ENCODE results near the gene FMN1.
"Not testable (repeated sequence)": the region's sequence is repeated elsewhere in the genome, so short reads cannot be mapped to it uniquely, and the experiment has no call there.

The FMN1 gene

GRCh38 chr15:32872621-32873283, 321.8 kb downstream of the FMN1 start:
- no peak for DNase-seq

GRCh38 chr15:32871883-32872282, 322.6 kb downstream of the FMN1 start:
- no peak for DNase-seq

GRCh38 chr15:32870240-32871033, 324.1 kb downstream of the FMN1 start:
- no peak for DNase-seq

GRCh38 chr15:32869776-32870175, 324.7 kb downstream of the FMN1 start:
- DNase-seq: no peak

- DNase-seq: no peak
Measured at GRCh38 chr15:32867313-32867626, 327.2 kb downstream of the FMN1 start.

- DNase-seq: no peak
Measured at GRCh38 chr15:32866454-32867312, 327.8 kb downstream of the FMN1 start.

- DNase-seq: no peak
Measured at GRCh38 chr15:32864841-32865240, 329.7 kb downstream of the FMN1 start.

- DNase-seq: no peak
Measured at GRCh38 chr15:32864051-32864450, 330.5 kb downstream of the FMN1 start.

- DNase-seq: no peak
Measured at GRCh38 chr15:32861761-32862160, 332.8 kb downstream of the FMN1 start.

GRCh38 chr15:32861174-32861573, 333.3 kb downstream of the FMN1 start:
- DNase-seq: no peak

- DNase-seq: no peak
Measured at GRCh38 chr15:32859996-32860395, 334.5 kb downstream of the FMN1 start.

- DNase-seq: no peak
Measured at GRCh38 chr15:32859251-32859650, 335.3 kb downstream of the FMN1 start.

GRCh38 chr15:32857732-32858131, 336.8 kb downstream of the FMN1 start:
- no peak for DNase-seq

GRCh38 chr15:32856753-32857152, 337.8 kb downstream of the FMN1 start:
- DNase-seq: no peak

GRCh38 chr15:32855942-32856341, 338.6 kb downstream of the FMN1 start:
- no peak for DNase-seq

GRCh38 chr15:32853592-32853991, 340.9 kb downstream of the FMN1 start:
- DNase-seq: no peak

- no peak for DNase-seq
Measured at GRCh38 chr15:32852771-32853170, 341.7 kb downstream of the FMN1 start.

GRCh38 chr15:32852017-32852416, 342.5 kb downstream of the FMN1 start:
- DNase-seq: no peak

GRCh38 chr15:32851572-32851971, 342.9 kb downstream of the FMN1 start:
- no peak for DNase-seq

GRCh38 chr15:32849769-32850668, 344.5 kb downstream of the FMN1 start:
- no peak for DNase-seq

- DNase-seq: not testable (repeated sequence)
Measured at GRCh38 chr15:32846671-32847070, 347.8 kb downstream of the FMN1 start.

- no peak for DNase-seq
Measured at GRCh38 chr15:32844118-32844711, 350.3 kb downstream of the FMN1 start.

Data from stimulated activated CD4-positive, alpha-beta T cell treated with anti-CD3 and anti-CD28 coated beads, Interleukin-4, amount 100 ng/mL, for 4 hours (primary cell).